Measurements from ENCODE around the gene SHFL. TPM values are rescaled to one million over a fixed set of nuclear protein-coding genes. Genes with fewer than 3 reads are reported as not detected.

The SHFL gene
- polyA plus RNA-seq, 3 donors: 12.6 to 106 (median 17.6) TPM

GRCh38 chr19:10112037-10112761, 26.1 kb downstream of the SHFL start:
- H4K20me1 ChIP-seq (ENCODE audit: insufficient read depth, low read length): peaks cover 42% of the 10 kb centered on the region
- peaks cover 31% of the 10 kb centered on the region for H3K79me2 ChIP-seq (ENCODE audit: insufficient read depth, low read length)
- H3K4me3 ChIP-seq (replicated peaks in 1 of 3; ENCODE audit: low read depth in 2 of 3, low read length in 3 of 3): peak overlapping the region in 1 of 3 experiments; percentile 69
- H3K4me2 ChIP-seq (replicated peaks; ENCODE audit: extremely low read depth, low read length, poor library complexity, severe bottlenecking): peak overlapping the region; percentile 78
- peak overlapping the region; percentile 48 for H2AFZ ChIP-seq (ENCODE audit: insufficient read depth, low read depth, low read length, poor library complexity, severe bottlenecking)
- H3K27me3 ChIP-seq (ENCODE audit: control insufficient read depth in 2 of 2, insufficient read depth in 2 of 2, low read length in 2 of 2): no peaks in the 10 kb centered on the region
- H3K27me3 Mint-ChIP-seq (ENCODE audit: low read depth in 3 of 3): no peaks in the 10 kb centered on the region
- no peaks in the 10 kb centered on the region for H3K9me3 ChIP-seq (replicated peaks in 1 of 2; ENCODE audit: control insufficient read depth in 1 of 2, insufficient read depth in 1 of 2, low read length in 2 of 2)
- H3K4me1 ChIP-seq (ENCODE audit: control insufficient read depth in 1 of 2, insufficient read depth in 2 of 2, low read length in 2 of 2): peaks cover 37 to 43% of the 10 kb centered on the region in 2 donors
- peaks cover 58 to 76% of the 10 kb centered on the region in 2 donors for H3K36me3 Mint-ChIP-seq
- H3K27ac ChIP-seq (ENCODE audit: low read depth in 1 of 2, low read length in 2 of 2): peak overlapping the region; percentile 77 to 89
- peak; percentile 78 to 94 (median 89) for DNase-seq
- H3K27ac Mint-ChIP-seq: peak overlapping the region; percentile 93 to 97 (median 94)
- WGBS (ENCODE audit: insufficient coverage): 8% methylated on average over 13 of the region's 23 CpGs
- H3K4me1 Mint-ChIP-seq: peaks cover 36% of the 10 kb centered on the region
- intact Hi-C loops (cut with micrococcal nuclease): no loop called here
- H3K9ac ChIP-seq (ENCODE audit: insufficient read depth, low read length, poor library complexity, severe bottlenecking): peak overlapping the region; percentile 44
- peaks cover 62 to 73% of the 10 kb centered on the region in 2 donors for H3K36me3 ChIP-seq (replicated peaks in 1 of 2; ENCODE audit: control insufficient read depth in 1 of 2, insufficient read depth in 2 of 2, low read length in 2 of 2)
- no peak for TF ChIP-seq CTCF (IDR thresholded peaks at IDR 0.05)
- H3K4me3 Mint-ChIP-seq: peak overlapping the region; percentile 59 to 89
- no peaks in the 10 kb centered on the region for H3K9me3 Mint-ChIP-seq

- Mint-ChIP-seq H3K27ac (peak overlapping the region; percentile 93 to 97 (median 94)), H3K4me1 (peaks cover 37% of the 10 kb centered on the region), H3K36me3 (peaks cover 55 to 74% of the 10 kb centered on the region in 2 donors), H3K27me3 (ENCODE audit: low read depth in 3 of 3) (no peaks in the 10 kb centered on the region), H3K9me3 (no peaks in the 10 kb centered on the region), H3K4me3 (peak overlapping the region in 1 of 2 donors; percentile 89)
- intact Hi-C loops (cut with micrococcal nuclease): no loop called here
- Histone ChIP-seq H3K9ac (ENCODE audit: insufficient read depth, low read length, poor library complexity, severe bottlenecking) (no peak overlapping the region), H3K27ac (ENCODE audit: low read depth in 1 of 2, low read length in 2 of 2) (peak overlapping the region; percentile 3 to 89), H3K27me3 (ENCODE audit: control insufficient read depth in 2 of 2, insufficient read depth in 2 of 2, low read length in 2 of 2) (no peaks in the 10 kb centered on the region), H3K4me1 (ENCODE audit: control insufficient read depth in 1 of 2, insufficient read depth in 2 of 2, low read length in 2 of 2) (peaks cover 37 to 40% of the 10 kb centered on the region in 2 donors), H3K4me3 (replicated peaks in 1 of 3; ENCODE audit: low read depth in 2 of 3, low read length in 3 of 3) (peak overlapping the region in 1 of 3 experiments; percentile 69), H4K20me1 (ENCODE audit: insufficient read depth, low read length) (peaks cover 42% of the 10 kb centered on the region), H3K4me2 (replicated peaks; ENCODE audit: extremely low read depth, low read length, poor library complexity, severe bottlenecking) (peak overlapping the region; percentile 78), H3K36me3 (replicated peaks in 1 of 2; ENCODE audit: control insufficient read depth in 1 of 2, insufficient read depth in 2 of 2, low read length in 2 of 2) (peaks cover 62 to 71% of the 10 kb centered on the region in 2 donors), H2AFZ (ENCODE audit: insufficient read depth, low read depth, low read length, poor library complexity, severe bottlenecking) (no peak overlapping the region), H3K79me2 (ENCODE audit: insufficient read depth, low read length) (peaks cover 31% of the 10 kb centered on the region), H3K9me3 (replicated peaks in 1 of 2; ENCODE audit: control insufficient read depth in 1 of 2, insufficient read depth in 1 of 2, low read length in 2 of 2) (no peaks in the 10 kb centered on the region)
- DNase-seq: peak in 2 of 3 donors; percentile 18 to 29
- peak; percentile 70 for TF ChIP-seq CTCF (IDR thresholded peaks at IDR 0.05)
- WGBS (ENCODE audit: insufficient coverage): 51% methylated on average over 19 of the region's 25 CpGs
Observed at GRCh38 chr19:10112895-10113591, 26.9 kb downstream of the SHFL start.
